Body of pancreas (tissue), 4 donors: ENCODE results near the gene WARS2. TPM values are rescaled to one million over a fixed set of nuclear protein-coding genes. Genes with fewer than 3 reads are reported as not detected.

Experiments
- ATAC-seq: fragments of 150-250 bp; one replicate; pipeline ENCODE4 v1.9.1; 2016
- DNase-seq, 4 donors: peaks; one replicate each; pipeline ENCODE4 v3.0.0-alpha.2; 2019
- H3K27ac ChIP-seq, 4 donors: fragments of 200-600 bp; sonication (generic); 1 replicate in 3 of 4; 2 replicates in 1 of 4; pipeline versions ENCODE4 v1.5.1 to v1.6.1; 2016 to 2019; ENCODE audit warnings: mild to moderate bottlenecking in 1 of 4, mixed read lengths in 1 of 4, moderate library complexity in 1 of 4
- H3K27me3 ChIP-seq, 2 donors: fragments of 200-600 bp; sonication (generic); one replicate each; pipeline ENCODE4 v1.6.0; 2016; ENCODE audit warnings: mild to moderate bottlenecking in 1 of 2
- H3K36me3 ChIP-seq, 2 donors: fragments of 200-600 bp; sonication (generic); replicated peaks in 1 of 2; 2 replicates each; pipeline ENCODE4 v1.5.1; 2016; ENCODE audit warnings: low read depth in 2 of 2; ENCODE audit not compliant: insufficient read depth in 1 of 2
- H3K4me1 ChIP-seq: fragments of 200-600 bp; sonication (generic); one replicate; pipeline ENCODE4 v1.6.0; 2016
- H3K4me3 ChIP-seq, 2 donors: fragments of 200-600 bp; sonication (generic); 1 replicate in 1 of 2; 2 replicates in 1 of 2; pipeline ENCODE4 v1.5.1; 2016 to 2019
- H3K9me3 ChIP-seq, 3 donors: fragments of 200-600 bp; sonication (generic); 1 replicate in 2 of 3; 2 replicates in 1 of 3; pipeline ENCODE4 v1.5.1; 2016
- CTCF ChIP-seq, 7 experiments: fragments of 450-650 bp in 4 of 7; fragments of 200-600 bp in 3 of 7; sonication (generic) in 3 of 7; IDR thresholded peaks; one replicate each; pipeline ENCODE4 v1.5.1; 2016 to 2019; ENCODE audit warnings: antibody characterized with exemption in 7 of 7
- POLR2A ChIP-seq, 3 donors: fragments of 450-650 bp; IDR thresholded peaks; one replicate each; pipeline ENCODE4 v1.6.1; 2016; ENCODE audit warnings: antibody characterized with exemption in 3 of 3, mild to moderate bottlenecking in 2 of 3
- WGBS, 2 donors: methylation state at CpG; one replicate each; pipeline ENCODE4 v1.1.5; 2017; 5-methylcytosine and 5-hydroxymethylcytosine counted together
- intact Hi-C: fragments of 100-400 bp; cut with DNase I; formaldehyde crosslinking; loops from one replicate; pipeline ENCODE4 v1.15.1; 2023
- total RNA-seq, 2 donors: library from RNA; depleted of rRNA; stranded (reverse); fragments of >200 nt; gene quantifications; one replicate each; pipeline ENCODE4 v1.1.0, GENCODE V29; 2016

The WARS2 gene
- total RNA-seq, 2 donors from 2014 or later: 4.9 to 11.7 TPM

GRCh38 chr1:119005724-119006405 lies 134.6 kb downstream of the WARS2 start:
- no peak for ATAC-seq
- Histone ChIP-seq H3K27ac (no peak overlapping the region), H3K9me3 (no peaks in the 10 kb centered on the region), H3K4me3 (no peak overlapping the region), H3K36me3 (no peaks in the 10 kb centered on the region), H3K4me1 (peaks cover 33% of the 10 kb centered on the region), H3K27me3 (peaks cover 0 to 31% of the 10 kb centered on the region in 2 donors)
- 10 to 11% methylated on average over 17 of the region's 17 CpGs for WGBS, 2 donors
- TF ChIP-seq CTCF (IDR thresholded peaks at IDR 0.05) (no peak), POLR2A (IDR thresholded peaks at IDR 0.05) (no peak)
- intact Hi-C loops: loop anchor here (10.0 kb wide), 1 partner anchor 931 kb away; no protein-coding TSS in a partner anchor
- DNase-seq: no peak

GRCh38 chr1:119004781-119005180 lies 135.7 kb downstream of the WARS2 start:
- ATAC-seq: no peak
- H3K27ac ChIP-seq: no peak overlapping the region
- 52 to 81% methylated on average over 2 of the region's 2 CpGs for WGBS, 2 donors
- TF ChIP-seq CTCF (IDR thresholded peaks at IDR 0.05): no peak
- no peak for TF ChIP-seq POLR2A (IDR thresholded peaks at IDR 0.05)
- DNase-seq: no peak
- no peaks in the 10 kb centered on the region for H3K9me3 ChIP-seq
- no peak overlapping the region for H3K4me3 ChIP-seq
- peaks cover 41% of the 10 kb centered on the region for H3K4me1 ChIP-seq
- H3K36me3 ChIP-seq: no peaks in the 10 kb centered on the region
- peaks cover 0 to 42% of the 10 kb centered on the region in 2 donors for H3K27me3 ChIP-seq
- intact Hi-C loops: loop anchor here (10.0 kb wide), 1 partner anchor 930 kb away; no protein-coding TSS in a partner anchor

GRCh38 chr1:119004129-119004527 lies 136.3 kb downstream of the WARS2 start:
- no peak for DNase-seq
- no peak overlapping the region for H3K4me3 ChIP-seq
- H3K9me3 ChIP-seq: no peaks in the 10 kb centered on the region
- peaks cover 41% of the 10 kb centered on the region for H3K4me1 ChIP-seq
- H3K36me3 ChIP-seq: no peaks in the 10 kb centered on the region
- intact Hi-C loops: loop anchor here (10.0 kb wide), 1 partner anchor 929 kb away; no protein-coding TSS in a partner anchor
- 32 to 43% methylated on average over 5 of the region's 5 CpGs for WGBS, 2 donors
- TF ChIP-seq CTCF (IDR thresholded peaks at IDR 0.05) (no peak), POLR2A (IDR thresholded peaks at IDR 0.05) (no peak)
- H3K27ac ChIP-seq: no peak overlapping the region
- no peak for ATAC-seq
- peaks cover 0 to 49% of the 10 kb centered on the region in 2 donors for H3K27me3 ChIP-seq

GRCh38 chr1:119003413-119004128 lies 136.9 kb downstream of the WARS2 start:
- 42 to 51% methylated on average over 14 of the region's 14 CpGs for WGBS, 2 donors
- no peaks in the 10 kb centered on the region for H3K9me3 ChIP-seq
- peaks cover 36% of the 10 kb centered on the region for H3K4me1 ChIP-seq
- no peaks in the 10 kb centered on the region for H3K36me3 ChIP-seq
- H3K4me3 ChIP-seq: no peak overlapping the region
- DNase-seq: no peak
- ATAC-seq: no peak
- no peak for TF ChIP-seq POLR2A (IDR thresholded peaks at IDR 0.05)
- no peak for TF ChIP-seq CTCF (IDR thresholded peaks at IDR 0.05)
- H3K27me3 ChIP-seq: peaks cover 0 to 49% of the 10 kb centered on the region in 2 donors
- H3K27ac ChIP-seq: no peak overlapping the region
- intact Hi-C loops: loop anchor here (10.0 kb wide), 1 partner anchor 929 kb away; no protein-coding TSS in a partner anchor
